Stimulated activated CD8-positive, alpha-beta memory T cell treated with anti-CD3 and anti-CD28 coated beads, Interleukin-4, amount 100 ng/mL, for 1 hour (primary cell): ENCODE data around the gene MEGF11.
"Not testable (repeated sequence)": the region's sequence is repeated elsewhere in the genome, so short reads cannot be mapped to it uniquely, and the experiment has no call there.

Source experiments
- DNase-seq, 2 donors: peaks; one replicate each; pipeline ENCODE4 v3.0.0-alpha.2; 2020; ENCODE audit warnings: low read depth in 2 of 2, low spot score in 1 of 2

The MEGF11 gene

DNA sequence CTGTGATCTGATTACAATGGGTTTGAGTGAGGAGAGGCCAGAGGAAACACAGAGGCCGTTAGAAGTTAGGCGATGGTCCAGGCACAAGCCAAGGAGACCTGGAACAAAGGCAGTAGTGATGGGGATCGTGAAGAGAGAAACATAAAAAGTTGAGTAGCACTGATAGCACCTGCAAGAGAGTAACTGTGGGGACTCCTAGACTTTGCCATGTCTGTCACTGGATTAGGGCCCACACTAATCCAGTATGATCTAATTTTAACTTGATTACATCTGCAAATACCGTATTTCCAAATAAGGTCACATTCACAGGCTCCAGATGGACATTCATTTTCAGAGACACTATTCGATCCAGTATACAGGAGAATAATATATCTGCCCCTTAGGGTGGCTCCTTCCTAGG lies 239.5 kb downstream of the MEGF11 start:
- no peak for DNase-seq

GRCh38 chr15:66008940-66009562 lies 244.5 kb downstream of the MEGF11 start:
- no peak for DNase-seq

GRCh38 chr15:66007663-66008262 lies 245.8 kb downstream of the MEGF11 start:
- no peak for DNase-seq

DNA sequence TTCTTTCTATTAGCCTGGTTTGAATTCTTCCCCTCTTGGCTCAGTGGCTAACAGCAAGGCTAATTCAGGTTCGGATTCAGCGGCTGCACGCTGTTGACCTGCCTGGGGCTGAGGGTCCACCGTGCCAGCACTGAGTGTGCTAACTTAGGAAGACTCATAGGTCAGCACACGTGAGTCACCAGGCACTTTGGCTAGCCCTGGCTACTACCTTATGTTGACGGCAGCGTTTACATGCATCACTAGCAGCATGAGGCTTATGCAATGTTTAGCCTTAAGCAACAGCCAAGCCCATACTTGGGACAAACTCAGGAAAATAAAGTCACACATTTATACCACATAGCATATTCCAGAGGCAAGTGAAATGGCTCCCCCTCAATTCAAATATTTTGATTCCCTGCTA lies 246.6 kb downstream of the MEGF11 start:
- DNase-seq, result no peak

DNA sequence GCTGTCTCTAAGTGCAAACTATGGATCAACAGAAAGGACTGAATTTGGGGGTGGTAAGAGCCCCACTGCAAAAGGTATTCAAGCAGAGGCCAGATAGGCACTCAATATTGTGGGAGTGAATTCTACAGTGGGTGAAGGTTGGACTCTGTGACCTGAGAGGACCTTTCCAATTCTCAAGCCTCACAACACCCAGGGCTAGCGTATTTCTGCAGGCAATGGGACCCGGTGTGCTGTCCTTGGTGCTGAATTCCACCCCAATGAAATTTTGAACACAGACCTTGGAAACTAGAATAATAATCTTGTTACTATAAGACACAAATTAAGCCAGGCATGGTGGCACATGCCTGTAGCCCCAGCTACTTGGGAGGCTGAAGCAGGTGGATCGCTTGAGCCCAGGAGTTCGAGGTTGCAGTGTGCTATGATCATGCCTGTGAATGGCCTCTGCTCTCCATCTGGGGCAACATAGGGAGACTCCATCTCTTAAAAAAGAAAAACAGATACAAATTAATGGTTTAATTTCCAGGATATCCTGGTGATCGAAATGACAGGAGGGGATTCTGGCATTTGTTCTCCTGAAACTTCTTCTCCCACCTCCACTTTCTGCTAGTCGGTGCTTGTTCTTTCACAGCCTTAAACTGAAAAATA lies 248.8 kb downstream of the MEGF11 start:
- DNase-seq, result no peak

- DNase-seq, result not testable (repeated sequence)
Observed at GRCh38 chr15:66003129-66003528, 250.4 kb downstream of the MEGF11 start.

- no peak for DNase-seq
Observed at GRCh38 chr15:66001717-66002426, 251.7 kb downstream of the MEGF11 start.

- no peak for DNase-seq
Observed at GRCh38 chr15:66001042-66001441, 252.5 kb downstream of the MEGF11 start.

DNA sequence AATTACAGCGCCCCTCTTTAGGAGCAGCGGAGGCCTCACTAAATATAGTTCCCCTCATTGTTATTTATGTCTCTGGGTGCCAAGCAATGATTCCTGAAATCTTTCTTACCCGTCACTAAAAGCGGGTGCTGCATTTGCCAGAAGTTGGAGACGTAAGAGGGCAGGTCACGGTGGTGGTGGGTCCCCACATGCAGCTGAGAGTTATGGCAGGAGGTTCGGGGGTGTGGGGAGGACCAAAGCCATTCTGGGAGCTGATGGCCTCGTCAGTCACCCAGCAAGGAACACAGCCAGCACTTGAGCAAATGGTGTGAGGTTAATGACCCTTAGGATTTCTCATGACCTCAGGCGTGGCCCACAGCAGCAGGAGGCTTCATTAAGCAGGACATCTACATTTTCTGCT lies 255.1 kb downstream of the MEGF11 start:
- no peak for DNase-seq

- no peak for DNase-seq
Observed at GRCh38 chr15:65996901-65997300, 256.6 kb downstream of the MEGF11 start.

- no peak for DNase-seq
Observed at GRCh38 chr15:65994832-65995231, 258.7 kb downstream of the MEGF11 start.

DNA sequence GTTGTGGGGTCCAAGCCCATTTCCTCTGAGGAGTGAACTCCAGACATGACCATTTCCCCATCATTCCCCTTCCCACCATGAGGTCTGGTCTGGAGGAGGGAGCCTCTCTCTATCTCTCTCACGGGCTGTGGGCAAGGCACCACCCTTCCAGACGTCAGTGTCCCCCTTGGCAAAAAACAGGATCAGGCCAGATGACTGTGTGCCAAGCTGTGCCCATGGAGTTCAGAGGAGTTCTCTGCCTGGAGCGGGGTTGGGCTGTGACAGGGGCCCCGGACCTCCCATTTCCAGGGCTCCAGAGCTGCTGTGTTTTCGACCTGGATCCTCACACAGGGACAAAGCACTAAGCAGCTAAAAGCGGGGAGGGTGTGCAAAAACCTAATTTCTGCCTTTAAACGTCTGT lies 259.8 kb downstream of the MEGF11 start:
- no peak for DNase-seq

GRCh38 chr15:65993236-65993635 lies 260.3 kb downstream of the MEGF11 start:
- no peak for DNase-seq

DNA sequence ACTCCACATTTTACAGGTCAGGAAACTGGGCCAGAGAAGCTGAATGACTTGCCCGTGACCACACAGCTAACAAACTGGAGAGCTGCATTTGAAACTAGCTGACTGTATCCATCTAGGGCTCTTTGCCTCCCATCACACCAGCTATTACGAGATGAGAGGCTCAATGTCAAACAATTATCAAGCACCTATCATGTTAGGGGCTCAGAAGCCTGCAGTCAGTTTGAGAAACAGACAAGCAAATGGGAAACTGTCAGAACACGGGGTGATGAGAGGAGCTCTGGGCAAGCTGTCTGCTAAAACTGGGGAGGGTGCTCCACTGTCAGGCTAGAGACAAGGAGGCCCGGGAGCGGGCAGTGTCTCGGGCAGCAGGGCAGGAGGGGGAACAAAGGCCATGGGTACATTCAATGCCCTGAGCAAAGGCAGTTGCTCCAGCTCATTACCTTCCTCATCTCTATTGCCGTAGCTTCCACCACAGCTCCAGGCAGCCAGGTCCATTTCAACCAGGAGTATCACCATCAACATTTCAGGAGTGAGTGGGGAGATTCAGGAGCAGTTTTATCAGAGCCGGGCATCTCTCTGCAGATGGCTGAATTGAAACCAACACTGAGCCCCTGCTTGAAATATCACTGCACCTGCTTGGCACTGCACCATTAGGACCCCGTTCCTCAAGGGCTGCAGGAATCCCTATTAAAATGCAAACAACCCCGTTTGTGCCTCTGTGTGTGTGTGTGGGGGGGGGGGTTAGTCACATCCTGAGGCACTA lies 261.6 kb downstream of the MEGF11 start:
- DNase-seq, result no peak

DNA sequence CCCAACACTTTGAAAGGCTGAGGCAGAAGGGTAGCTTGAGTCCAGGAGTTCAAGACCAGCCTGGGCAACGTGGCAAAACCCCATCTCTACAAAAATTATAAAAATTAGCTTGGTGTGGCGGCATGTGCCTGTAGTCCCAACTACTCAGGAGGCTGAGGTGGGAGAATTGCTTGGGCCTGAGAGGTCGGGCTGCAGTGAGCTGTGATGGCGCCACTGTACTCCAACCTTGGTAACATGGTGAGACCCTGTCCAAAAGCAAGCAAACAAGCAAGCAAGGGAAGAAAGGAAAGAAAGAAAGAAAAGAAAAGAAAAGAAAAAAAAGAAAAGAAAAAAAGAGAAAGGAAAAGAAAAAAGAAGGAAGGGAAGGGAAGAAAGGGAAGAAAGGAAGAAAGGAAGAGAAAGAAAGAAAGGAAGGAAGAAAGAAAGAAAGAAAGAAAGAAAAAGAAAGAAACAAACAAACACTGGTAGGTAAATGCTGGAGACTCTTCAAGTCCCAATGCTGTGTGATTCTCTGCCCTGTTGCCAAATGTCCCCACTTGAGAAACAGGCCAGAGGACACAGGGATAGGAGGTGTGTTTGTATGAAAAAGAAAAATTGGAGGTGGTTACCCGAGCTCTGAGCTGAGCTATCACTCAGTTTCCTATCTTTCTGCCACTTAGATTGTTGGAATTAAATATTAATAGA lies 263.1 kb downstream of the MEGF11 start:
- no peak for DNase-seq

DNA sequence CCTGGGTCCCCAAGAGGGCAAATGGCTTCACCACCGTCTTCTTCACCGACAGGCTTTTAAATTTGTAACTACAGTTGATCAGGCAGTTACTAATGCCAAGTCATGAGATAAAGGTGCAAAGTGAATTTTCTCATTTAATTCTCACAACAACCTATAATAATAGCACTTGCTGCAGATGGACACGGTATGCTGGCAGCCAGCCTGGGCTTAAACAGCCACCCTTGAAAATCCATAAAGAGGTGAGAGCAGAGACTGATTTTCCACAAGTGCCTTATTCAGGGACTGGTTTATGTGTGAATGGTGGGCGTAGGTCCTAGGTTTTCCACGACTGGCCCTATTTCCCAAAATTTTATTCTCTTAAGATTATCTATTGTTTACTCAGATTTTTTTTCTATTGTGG lies 266.4 kb downstream of the MEGF11 start:
- DNase-seq, result no peak

DNA sequence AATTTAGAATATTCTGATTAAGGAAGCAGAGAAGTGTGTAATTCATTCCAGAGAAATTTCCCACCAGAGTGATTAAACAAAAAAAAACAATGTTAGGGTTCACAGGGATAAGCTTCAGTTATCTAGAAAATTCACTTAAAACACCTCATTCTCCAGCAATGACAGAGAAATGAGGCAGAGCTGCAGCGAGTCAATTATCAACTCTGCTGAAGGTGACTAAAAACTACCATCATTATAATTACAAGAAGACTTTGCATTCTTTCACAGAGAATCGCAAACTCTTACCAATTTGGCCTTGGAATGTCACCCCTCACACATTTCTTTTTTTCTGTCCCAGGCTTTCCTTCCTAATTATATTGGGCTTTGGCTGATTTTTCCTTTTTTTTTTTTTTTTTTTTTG lies 267.1 kb downstream of the MEGF11 start:
- no peak for DNase-seq

- no peak for DNase-seq
Observed at GRCh38 chr15:65985387-65985786, 268.2 kb downstream of the MEGF11 start.

DNA sequence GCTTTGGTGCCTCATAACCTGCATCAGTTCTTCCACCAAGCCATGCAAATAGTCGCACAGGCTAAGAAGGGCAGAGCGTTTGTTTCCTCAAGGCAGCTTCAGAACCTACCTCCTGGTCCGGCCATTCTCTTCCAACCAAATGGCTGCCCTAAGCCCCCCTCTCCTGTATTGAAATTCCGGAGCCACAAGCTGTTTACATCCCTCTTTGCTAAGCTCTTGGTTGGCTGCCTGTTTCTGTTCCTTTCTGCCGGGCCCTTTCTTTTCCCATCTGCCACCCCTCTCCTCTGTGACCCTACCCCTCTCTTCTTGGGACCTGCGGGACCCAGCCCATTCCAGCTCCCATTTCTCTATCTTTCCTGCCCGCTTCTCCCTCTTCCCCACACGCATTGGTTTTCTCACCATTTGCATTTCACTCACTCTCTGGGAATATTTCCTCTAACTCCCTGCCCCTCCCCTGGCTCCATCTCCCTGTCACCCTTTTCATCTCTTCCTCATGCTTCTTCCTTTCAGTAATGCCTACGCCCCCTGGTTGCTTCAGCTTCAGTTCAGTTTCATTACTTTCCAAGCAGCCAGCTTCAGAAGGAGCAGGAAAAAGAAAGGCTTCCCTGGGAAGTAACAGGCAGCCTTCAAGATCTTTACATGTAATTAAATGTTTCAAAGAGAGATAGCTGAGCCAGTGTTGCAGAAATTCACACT lies 270.8 kb downstream of the MEGF11 start:
- no peak for DNase-seq
